Dendritic cell treated with granulocyte-macrophage colony-stimulating factor and Interleukin-4, amounts not matched to agents 40 ng/mL and 50 ng/mL, for 4 days (primary cell): ENCODE data around the gene NRG2.

Experiments used
- H3K27ac Mint-ChIP-seq: one replicate; pipeline ENCODE4 v1.8.0; 2022; ENCODE audit warnings: mild to moderate bottlenecking, mixed read lengths
- H3K27me3 Mint-ChIP-seq: one replicate; pipeline ENCODE4 v1.8.0; 2022; ENCODE audit warnings: mild to moderate bottlenecking, mixed read lengths
- H3K36me3 Mint-ChIP-seq: one replicate; pipeline ENCODE4 v1.8.0; 2022; ENCODE audit warnings: low read depth, mixed read lengths
- H3K4me1 Mint-ChIP-seq: one replicate; pipeline ENCODE4 v1.8.0; 2022; ENCODE audit warnings: low read depth, mixed read lengths
- H3K4me3 Mint-ChIP-seq: one replicate; pipeline ENCODE4 v1.8.0; 2022; ENCODE audit warnings: mild to moderate bottlenecking, moderate library complexity, mixed read lengths
- H3K9me3 Mint-ChIP-seq: one replicate; pipeline ENCODE4 v1.8.0; 2022; ENCODE audit warnings: mixed read lengths
- intact Hi-C: fragments of 100-400 bp; cut with micrococcal nuclease; formaldehyde crosslinking; loops from one replicate; pipeline ENCODE4 v1.15.0; 2022

NRG2 gene

DNA sequence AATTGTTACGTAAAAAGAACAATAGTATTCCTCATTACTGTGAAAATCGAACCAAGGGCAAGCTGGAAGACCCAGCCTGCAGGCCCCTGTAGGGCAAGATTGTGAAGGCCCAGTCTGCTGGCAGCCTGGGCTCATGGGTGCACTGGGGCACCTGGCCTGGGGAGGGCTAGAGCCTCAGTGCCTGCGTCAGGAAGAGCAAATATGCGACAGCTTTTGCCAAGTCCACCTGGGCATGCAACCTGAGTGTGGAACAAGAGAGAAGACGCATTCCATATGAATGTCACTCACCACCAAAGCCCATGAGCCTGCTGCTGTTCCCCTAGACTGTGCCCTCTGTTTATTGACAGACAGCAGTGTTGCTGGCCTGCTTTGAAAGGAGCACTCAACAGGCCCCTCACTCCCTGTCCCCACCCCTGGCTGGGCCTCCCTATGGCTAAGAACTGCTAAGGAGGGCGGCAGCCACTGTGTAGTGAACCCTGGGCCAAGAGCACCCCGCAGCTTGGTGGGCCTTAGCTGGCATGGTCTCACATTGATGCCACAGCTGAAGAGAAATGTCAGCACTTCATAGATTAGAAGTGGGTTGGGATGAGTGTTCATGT is 219.2 kb downstream of the NRG2 start:
- Mint-ChIP-seq H3K27ac (no peak overlapping the region), H3K9me3 (peaks cover 4% of the 10 kb centered on the region), H3K4me3 (no peak overlapping the region), H3K36me3 (no peaks in the 10 kb centered on the region), H3K4me1 (no peaks in the 10 kb centered on the region), H3K27me3 (peaks cover 26% of the 10 kb centered on the region)
- intact Hi-C loops, result no loop called here

- peaks cover 24% of the 10 kb centered on the region for H3K27me3 Mint-ChIP-seq
- no peaks in the 10 kb centered on the region for H3K4me1 Mint-ChIP-seq
- H3K36me3 Mint-ChIP-seq, result no peaks in the 10 kb centered on the region
- intact Hi-C loops, result no loop called here
- H3K4me3 Mint-ChIP-seq, result no peak overlapping the region
- H3K9me3 Mint-ChIP-seq, result peaks cover 9% of the 10 kb centered on the region
- no peak overlapping the region for H3K27ac Mint-ChIP-seq
These were observed 220.3 kb downstream of the NRG2 start for GRCh38 chr5:139822553-139823425.

GRCh38 chr5:139821806-139822552 is 221.1 kb downstream of the NRG2 start:
- Mint-ChIP-seq H3K4me1 (no peaks in the 10 kb centered on the region), H3K27ac (no peak overlapping the region), H3K4me3 (no peak overlapping the region), H3K9me3 (peaks cover 9% of the 10 kb centered on the region), H3K27me3 (peaks cover 23% of the 10 kb centered on the region), H3K36me3 (no peaks in the 10 kb centered on the region)
- intact Hi-C loops, result no loop called here

DNA sequence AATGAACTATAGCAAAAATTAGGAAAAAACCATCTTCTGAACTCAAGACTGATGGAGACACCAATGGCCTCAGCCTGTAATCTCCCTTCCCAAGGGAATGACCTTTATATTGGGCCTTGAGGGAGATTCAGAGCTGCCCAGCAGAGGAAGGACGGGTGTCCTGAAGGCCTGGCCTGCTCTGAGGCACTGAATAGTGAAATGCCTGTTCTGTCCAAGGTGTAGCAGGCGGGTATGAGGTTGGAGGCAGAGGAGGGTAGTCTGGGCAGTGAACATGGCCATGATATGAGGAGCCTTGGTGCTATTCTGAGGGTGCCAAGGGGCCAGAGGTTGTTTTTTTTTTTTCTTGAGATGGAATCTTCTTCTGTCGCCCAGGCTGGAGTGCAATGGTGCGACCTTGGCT is 222.5 kb downstream of the NRG2 start:
- Mint-ChIP-seq H3K9me3 (peaks cover 9% of the 10 kb centered on the region), H3K27ac (no peak overlapping the region), H3K27me3 (peaks cover 27% of the 10 kb centered on the region), H3K4me3 (no peak overlapping the region), H3K4me1 (no peaks in the 10 kb centered on the region), H3K36me3 (no peaks in the 10 kb centered on the region)
- intact Hi-C loops, result no loop called here

GRCh38 chr5:139820130-139820529 is 223.0 kb downstream of the NRG2 start:
- H3K36me3 Mint-ChIP-seq, result no peaks in the 10 kb centered on the region
- H3K4me1 Mint-ChIP-seq, result no peaks in the 10 kb centered on the region
- H3K27ac Mint-ChIP-seq, result no peak overlapping the region
- intact Hi-C loops, result no loop called here
- H3K27me3 Mint-ChIP-seq, result peaks cover 22% of the 10 kb centered on the region
- H3K4me3 Mint-ChIP-seq, result no peak overlapping the region
- peaks cover 9% of the 10 kb centered on the region for H3K9me3 Mint-ChIP-seq

DNA sequence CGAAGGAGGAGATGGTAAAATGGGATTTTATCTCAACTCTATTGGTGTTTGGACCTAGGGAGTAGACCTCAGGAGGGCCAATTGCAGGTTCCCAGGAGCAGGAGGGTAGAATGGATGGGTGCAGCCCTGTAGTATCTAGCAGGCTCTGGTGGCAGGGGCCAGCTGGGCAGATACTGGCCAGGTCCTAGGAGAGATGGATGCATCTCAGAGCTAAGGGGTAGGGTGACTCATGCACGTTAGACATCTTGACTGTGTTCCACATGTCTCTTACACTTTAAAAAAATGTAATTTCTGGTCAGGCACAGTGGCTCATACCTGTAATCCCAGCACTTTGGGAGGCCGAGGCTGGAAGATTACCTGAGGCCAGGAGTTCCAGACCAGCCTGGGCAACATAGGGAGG is 225.1 kb downstream of the NRG2 start:
- H3K36me3 Mint-ChIP-seq, result no peaks in the 10 kb centered on the region
- peaks cover 9% of the 10 kb centered on the region for H3K9me3 Mint-ChIP-seq
- H3K4me3 Mint-ChIP-seq, result no peak overlapping the region
- H3K4me1 Mint-ChIP-seq, result no peaks in the 10 kb centered on the region
- intact Hi-C loops, result no loop called here
- H3K27ac Mint-ChIP-seq, result no peak overlapping the region
- peaks cover 22% of the 10 kb centered on the region for H3K27me3 Mint-ChIP-seq

GRCh38 chr5:139817362-139817761 is 225.7 kb downstream of the NRG2 start:
- Mint-ChIP-seq H3K9me3 (peaks cover 9% of the 10 kb centered on the region), H3K4me1 (no peaks in the 10 kb centered on the region), H3K4me3 (no peak overlapping the region), H3K36me3 (no peaks in the 10 kb centered on the region), H3K27ac (no peak overlapping the region), H3K27me3 (peaks cover 22% of the 10 kb centered on the region)
- intact Hi-C loops, result no loop called here

DNA sequence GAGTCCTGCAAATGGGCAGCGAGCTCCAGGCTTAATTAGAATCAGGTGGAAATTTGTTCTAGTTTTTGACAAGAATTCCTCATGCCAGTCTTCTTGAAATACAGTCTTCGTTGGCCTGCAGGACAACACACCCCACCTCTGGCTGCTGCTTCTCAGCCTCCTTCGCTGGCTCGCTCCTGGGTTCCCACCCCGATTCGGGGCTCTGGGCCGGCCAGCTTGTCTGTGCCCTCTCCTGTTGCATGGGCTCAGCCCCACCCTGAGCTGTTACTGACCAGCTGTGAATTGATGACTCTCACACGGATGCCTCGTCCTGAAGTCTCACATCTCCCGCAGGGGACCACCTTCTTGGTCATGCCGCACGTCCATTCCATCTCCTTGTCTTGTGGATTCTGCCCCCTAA is 226.5 kb downstream of the NRG2 start:
- peaks cover 22% of the 10 kb centered on the region for H3K27me3 Mint-ChIP-seq
- H3K36me3 Mint-ChIP-seq, result no peaks in the 10 kb centered on the region
- H3K27ac Mint-ChIP-seq, result no peak overlapping the region
- H3K4me3 Mint-ChIP-seq, result no peak overlapping the region
- intact Hi-C loops, result no loop called here
- H3K9me3 Mint-ChIP-seq, result peaks cover 9% of the 10 kb centered on the region
- no peaks in the 10 kb centered on the region for H3K4me1 Mint-ChIP-seq

DNA sequence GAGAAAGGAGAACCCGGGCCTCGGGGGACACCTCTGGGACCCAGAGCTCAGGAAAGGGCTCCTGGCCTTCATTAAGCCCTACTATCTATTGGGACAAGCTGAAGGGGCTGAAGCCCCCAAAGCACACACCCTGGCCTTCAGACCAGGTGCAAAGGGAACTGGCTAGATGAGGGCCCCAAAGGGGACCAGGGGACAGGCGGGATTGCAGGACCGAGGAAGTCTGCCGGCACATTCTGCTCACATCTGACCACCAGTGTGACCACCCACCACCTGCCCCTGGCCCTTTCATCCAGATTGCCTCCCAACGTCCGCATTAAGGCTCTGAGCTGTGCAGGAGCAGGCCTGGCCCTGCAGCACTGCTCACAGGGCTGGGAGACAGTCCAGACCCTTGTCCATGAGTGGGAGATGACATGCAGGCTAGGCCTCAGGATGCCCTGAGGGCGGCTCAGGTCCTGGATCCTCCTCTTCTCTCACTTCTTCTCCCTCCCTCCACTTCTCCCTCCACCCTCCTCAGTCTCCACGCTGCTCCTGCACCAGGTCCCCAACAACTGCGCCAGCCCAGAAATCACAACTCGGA is 228.3 kb downstream of the NRG2 start:
- H3K9me3 Mint-ChIP-seq, result peaks cover 9% of the 10 kb centered on the region
- no peak overlapping the region for H3K27ac Mint-ChIP-seq
- H3K27me3 Mint-ChIP-seq, result peaks cover 13% of the 10 kb centered on the region
- H3K4me3 Mint-ChIP-seq, result no peak overlapping the region
- H3K36me3 Mint-ChIP-seq, result no peaks in the 10 kb centered on the region
- H3K4me1 Mint-ChIP-seq, result no peaks in the 10 kb centered on the region
- intact Hi-C loops, result no loop called here

GRCh38 chr5:139814191-139814601 is 228.9 kb downstream of the NRG2 start:
- intact Hi-C loops, result no loop called here
- Mint-ChIP-seq H3K27ac (no peak overlapping the region), H3K4me3 (no peak overlapping the region), H3K9me3 (peaks cover 8% of the 10 kb centered on the region), H3K4me1 (no peaks in the 10 kb centered on the region), H3K27me3 (peaks cover 8% of the 10 kb centered on the region), H3K36me3 (no peaks in the 10 kb centered on the region)

- no peaks in the 10 kb centered on the region for H3K36me3 Mint-ChIP-seq
- H3K27ac Mint-ChIP-seq, result no peak overlapping the region
- H3K4me3 Mint-ChIP-seq, result no peak overlapping the region
- peaks cover 7% of the 10 kb centered on the region for H3K27me3 Mint-ChIP-seq
- intact Hi-C loops, result no loop called here
- no peaks in the 10 kb centered on the region for H3K4me1 Mint-ChIP-seq
- no peaks in the 10 kb centered on the region for H3K9me3 Mint-ChIP-seq
These were observed 230.0 kb downstream of the NRG2 start for GRCh38 chr5:139812836-139813805.

- Mint-ChIP-seq H3K27ac (no peak overlapping the region), H3K4me1 (no peaks in the 10 kb centered on the region), H3K9me3 (no peaks in the 10 kb centered on the region), H3K4me3 (no peak overlapping the region), H3K36me3 (no peaks in the 10 kb centered on the region), H3K27me3 (peaks cover 10% of the 10 kb centered on the region)
- intact Hi-C loops, result no loop called here
These were observed 230.8 kb downstream of the NRG2 start for GRCh38 chr5:139812323-139812722.

DNA sequence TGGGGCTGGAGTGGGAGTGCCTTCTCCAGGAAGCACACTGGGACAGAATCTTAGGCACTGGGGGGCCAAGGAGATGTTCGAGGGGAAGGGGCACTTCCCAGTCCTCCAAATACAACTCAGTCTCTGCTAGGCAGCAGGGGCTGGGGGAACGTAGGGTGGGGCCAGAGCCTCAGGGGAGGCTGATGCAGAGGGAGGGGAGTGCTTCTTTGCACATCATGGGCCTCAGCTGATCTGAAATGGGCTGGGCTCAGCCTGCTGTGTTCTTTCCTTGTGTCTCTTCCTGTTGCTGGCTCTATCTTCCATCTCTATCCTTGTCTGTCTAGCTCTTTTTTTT is 231.9 kb downstream of the NRG2 start:
- Mint-ChIP-seq H3K9me3 (no peaks in the 10 kb centered on the region), H3K4me1 (no peaks in the 10 kb centered on the region), H3K27me3 (peaks cover 5% of the 10 kb centered on the region), H3K4me3 (no peak overlapping the region), H3K27ac (no peak overlapping the region), H3K36me3 (no peaks in the 10 kb centered on the region)
- intact Hi-C loops, result no loop called here
